Measurements from ENCODE around the gene NLRC5.

NLRC5 gene

DNA sequence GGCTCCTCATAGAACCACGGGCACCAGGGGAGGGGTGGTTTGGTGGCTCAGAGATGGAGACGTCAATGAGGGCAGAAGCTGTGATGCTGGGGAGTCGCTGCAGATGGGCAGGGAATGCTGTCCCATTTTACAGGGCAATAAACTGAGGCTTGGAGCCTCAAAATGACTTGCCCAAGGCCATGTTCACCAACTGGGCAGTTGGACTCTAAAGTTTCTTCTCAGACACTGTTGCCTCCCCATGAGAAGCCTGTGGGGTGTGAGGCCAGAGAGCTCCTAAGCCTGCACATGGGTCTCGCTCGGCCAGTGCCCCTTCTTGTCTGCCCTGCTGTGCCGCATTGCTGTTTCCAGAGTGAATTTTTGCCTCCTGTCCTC is 141.6 kb downstream of the NLRC5 start:
- Histone ChIP-seq H3K9me3 (ENCODE audit: control insufficient read depth, insufficient read depth, low read depth, low read length) (no peaks in the 10 kb centered on the region), H3K4me1 (ENCODE audit: control insufficient read depth, insufficient read depth, low read length) (no peaks in the 10 kb centered on the region), H3K4me3 (ENCODE audit: low read depth, low read length) (no peak overlapping the region), H3K27ac (ENCODE audit: extremely low read depth, low read depth, low read length) (no peak overlapping the region), H3K36me3 (ENCODE audit: control insufficient read depth in 2 of 2, insufficient read depth in 1 of 2, low read length in 2 of 2) (no peaks in the 10 kb centered on the region)
- CTCF ChIA-PET: no interaction called here
- POLR2A ChIA-PET: no interaction called here
- no peak for TF ChIP-seq ZNF24 (tag by site-specific recombination; IDR thresholded peaks at IDR 0.05)
- TF ChIP-seq ZNF623 (tag by site-specific recombination; IDR thresholded peaks at IDR 0.05): 0 out of 2 replicates have a peak, but pooled peaks have one; percentile 19

DNA sequence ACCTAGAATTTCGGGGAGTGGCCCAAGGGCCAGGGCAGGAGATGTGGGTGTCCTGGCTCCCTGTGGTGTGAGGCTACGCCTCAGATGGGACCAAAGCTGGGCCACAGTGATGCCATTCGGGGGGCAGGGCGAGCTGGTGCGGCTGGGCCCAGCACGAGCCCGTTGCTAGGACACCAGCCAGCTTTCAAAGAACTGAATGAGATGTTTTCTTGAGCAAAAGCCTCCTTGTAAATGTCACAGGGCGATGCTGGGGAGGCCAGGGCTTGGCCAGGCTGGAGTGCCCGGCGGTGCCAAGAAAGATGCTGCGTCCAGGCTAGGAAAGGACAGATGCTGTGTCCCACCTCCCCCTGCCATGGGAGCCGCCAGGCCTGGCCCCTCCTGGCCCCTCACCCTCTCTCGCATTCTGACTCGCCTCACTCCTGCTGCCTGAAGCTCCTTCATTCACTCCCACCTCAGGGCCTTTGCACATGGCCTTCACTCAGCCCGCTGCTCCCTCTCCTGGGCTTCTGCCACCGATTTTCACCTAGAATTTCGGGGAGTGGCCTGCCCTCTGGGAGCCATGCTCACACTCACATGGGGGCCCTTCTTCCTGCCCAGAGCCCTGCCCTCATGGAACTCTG is 142.1 kb downstream of the NLRC5 start:
- ChIA-PET POLR2A (no interaction called here), CTCF (no interaction called here)
- Histone ChIP-seq H3K36me3 (ENCODE audit: control insufficient read depth in 2 of 2, insufficient read depth in 1 of 2, low read length in 2 of 2) (no peaks in the 10 kb centered on the region), H3K4me3 (ENCODE audit: low read depth, low read length) (no peak overlapping the region), H3K27ac (ENCODE audit: extremely low read depth, low read depth, low read length) (no peak overlapping the region), H3K9me3 (ENCODE audit: control insufficient read depth, insufficient read depth, low read depth, low read length) (no peaks in the 10 kb centered on the region), H3K4me1 (ENCODE audit: control insufficient read depth, insufficient read depth, low read length) (no peaks in the 10 kb centered on the region)
- TF ChIP-seq ZNF747 (tag by site-specific recombination; IDR thresholded peaks at IDR 0.05): no peak
- TF ChIP-seq ZNF623 (tag by site-specific recombination; IDR thresholded peaks at IDR 0.05): peak; percentile 94
- TF ChIP-seq, protein P1, sequence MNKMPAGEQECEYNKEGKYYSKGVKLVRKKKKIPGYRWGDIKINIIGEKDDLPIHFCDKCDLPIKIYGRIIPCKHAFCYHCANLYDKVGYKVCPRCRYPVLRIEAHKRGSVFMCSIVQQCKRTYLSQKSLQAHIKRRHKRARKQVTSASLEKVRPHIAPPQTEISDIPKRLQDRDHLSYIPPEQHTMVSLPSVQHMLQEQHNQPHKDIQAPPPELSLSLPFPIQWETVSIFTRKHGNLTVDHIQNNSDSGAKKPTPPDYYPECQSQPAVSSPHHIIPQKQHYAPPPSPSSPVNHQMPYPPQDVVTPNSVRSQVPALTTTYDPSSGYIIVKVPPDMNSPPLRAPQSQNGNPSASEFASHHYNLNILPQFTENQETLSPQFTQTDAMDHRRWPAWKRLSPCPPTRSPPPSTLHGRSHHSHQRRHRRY (tag by site-specific recombination; IDR thresholded peaks at IDR 0.05): no peak

DNA sequence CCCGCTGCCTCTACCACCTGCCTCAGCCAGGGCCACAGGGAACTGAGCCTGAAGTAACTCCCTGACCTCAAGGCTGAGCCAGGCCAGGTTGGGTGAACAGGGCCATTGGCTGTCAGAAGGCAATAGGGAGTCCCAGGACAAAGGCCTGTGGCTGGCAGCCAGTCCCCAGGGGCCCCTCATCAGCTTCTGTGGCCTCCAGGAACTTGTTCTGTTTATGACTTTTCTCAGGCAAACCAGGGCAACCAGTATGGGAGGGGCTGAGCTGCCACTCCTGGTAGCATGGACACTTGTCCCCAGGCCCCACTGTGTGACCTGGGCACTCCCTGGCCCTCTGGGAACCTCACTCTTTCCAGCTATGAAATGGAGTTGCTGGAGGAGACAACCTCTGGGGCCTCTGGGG is 143.1 kb downstream of the NLRC5 start:
- H3K4me1 ChIP-seq (ENCODE audit: control insufficient read depth, insufficient read depth, low read length): no peaks in the 10 kb centered on the region
- no peak overlapping the region for H3K4me3 ChIP-seq (ENCODE audit: low read depth, low read length)
- no peaks in the 10 kb centered on the region for H3K36me3 ChIP-seq (ENCODE audit: control insufficient read depth in 2 of 2, insufficient read depth in 1 of 2, low read length in 2 of 2)
- no peak overlapping the region for H3K27ac ChIP-seq (ENCODE audit: extremely low read depth, low read depth, low read length)
- ChIA-PET CTCF (interaction anchor here (0.6 kb wide), 2 partner anchors 13 to 290 kb away, joined by 4 to 7 read pairs; no protein-coding TSS in a partner anchor), POLR2A (no interaction called here)
- no peaks in the 10 kb centered on the region for H3K9me3 ChIP-seq (ENCODE audit: control insufficient read depth, insufficient read depth, low read depth, low read length)
- TF ChIP-seq ZNF558 (tag by site-specific recombination; IDR thresholded peaks at IDR 0.05): no peak
- TF ChIP-seq ZNF510 (tag by site-specific recombination; IDR thresholded peaks at IDR 0.05; ENCODE audit: insufficient replicate concordance): no peak
- no peak for TF ChIP-seq ZNF404 (tag by site-specific recombination; IDR thresholded peaks at IDR 0.05)
- 0 out of 2 replicates have a peak, but pooled peaks have one; percentile 14 for TF ChIP-seq OSR2 (tag by site-specific recombination; IDR thresholded peaks at IDR 0.05)

DNA sequence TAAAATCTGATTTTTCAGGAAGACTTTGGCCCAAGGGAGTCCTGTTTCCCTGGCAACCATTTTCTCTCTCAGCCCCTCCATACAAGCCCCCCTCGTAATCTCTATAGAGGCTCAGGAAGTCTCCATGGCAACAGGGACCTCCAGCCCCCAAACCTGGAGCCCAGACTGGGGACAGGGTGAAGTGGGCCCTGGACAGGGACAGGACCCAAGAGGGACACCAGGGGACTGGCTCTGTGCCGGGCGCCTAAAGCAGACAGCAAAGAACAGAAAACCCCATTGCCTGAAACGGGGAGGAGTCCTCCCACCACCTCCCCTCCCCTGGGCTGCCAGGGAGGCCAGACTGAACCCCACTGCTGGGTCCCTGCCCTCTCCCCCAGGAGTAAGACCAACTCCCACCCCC is 143.7 kb downstream of the NLRC5 start:
- Histone ChIP-seq H3K27ac (ENCODE audit: extremely low read depth, low read depth, low read length) (no peak overlapping the region), H3K4me3 (ENCODE audit: low read depth, low read length) (no peak overlapping the region), H3K4me1 (ENCODE audit: control insufficient read depth, insufficient read depth, low read length) (no peaks in the 10 kb centered on the region), H3K36me3 (ENCODE audit: control insufficient read depth in 2 of 2, insufficient read depth in 1 of 2, low read length in 2 of 2) (no peaks in the 10 kb centered on the region), H3K9me3 (ENCODE audit: control insufficient read depth, insufficient read depth, low read depth, low read length) (no peaks in the 10 kb centered on the region)
- TF ChIP-seq ZNF677 (tag by site-specific recombination; IDR thresholded peaks at IDR 0.05) (no peak), REPIN1 (tag by site-specific recombination; IDR thresholded peaks at IDR 0.05; ENCODE audit: low read depth) (no peak), ZNF292 (tag by site-specific recombination; IDR thresholded peaks at IDR 0.05; ENCODE audit: borderline replicate concordance, low read depth) (no peak), ZNF621 (tag by site-specific recombination; IDR thresholded peaks at IDR 0.05) (no peak), ZNF596 (tag by site-specific recombination; IDR thresholded peaks at IDR 0.05) (no peak), ZNF19 (tag by site-specific recombination; IDR thresholded peaks at IDR 0.05; ENCODE audit: low read depth) (no peak), HOXD13 (CRISPR knock-in tag; IDR thresholded peaks at IDR 0.05; ENCODE audit: borderline replicate concordance) (no peak), ZNF571 (tag by site-specific recombination; IDR thresholded peaks at IDR 0.05) (no peak)
- TF ChIP-seq, protein P2, sequence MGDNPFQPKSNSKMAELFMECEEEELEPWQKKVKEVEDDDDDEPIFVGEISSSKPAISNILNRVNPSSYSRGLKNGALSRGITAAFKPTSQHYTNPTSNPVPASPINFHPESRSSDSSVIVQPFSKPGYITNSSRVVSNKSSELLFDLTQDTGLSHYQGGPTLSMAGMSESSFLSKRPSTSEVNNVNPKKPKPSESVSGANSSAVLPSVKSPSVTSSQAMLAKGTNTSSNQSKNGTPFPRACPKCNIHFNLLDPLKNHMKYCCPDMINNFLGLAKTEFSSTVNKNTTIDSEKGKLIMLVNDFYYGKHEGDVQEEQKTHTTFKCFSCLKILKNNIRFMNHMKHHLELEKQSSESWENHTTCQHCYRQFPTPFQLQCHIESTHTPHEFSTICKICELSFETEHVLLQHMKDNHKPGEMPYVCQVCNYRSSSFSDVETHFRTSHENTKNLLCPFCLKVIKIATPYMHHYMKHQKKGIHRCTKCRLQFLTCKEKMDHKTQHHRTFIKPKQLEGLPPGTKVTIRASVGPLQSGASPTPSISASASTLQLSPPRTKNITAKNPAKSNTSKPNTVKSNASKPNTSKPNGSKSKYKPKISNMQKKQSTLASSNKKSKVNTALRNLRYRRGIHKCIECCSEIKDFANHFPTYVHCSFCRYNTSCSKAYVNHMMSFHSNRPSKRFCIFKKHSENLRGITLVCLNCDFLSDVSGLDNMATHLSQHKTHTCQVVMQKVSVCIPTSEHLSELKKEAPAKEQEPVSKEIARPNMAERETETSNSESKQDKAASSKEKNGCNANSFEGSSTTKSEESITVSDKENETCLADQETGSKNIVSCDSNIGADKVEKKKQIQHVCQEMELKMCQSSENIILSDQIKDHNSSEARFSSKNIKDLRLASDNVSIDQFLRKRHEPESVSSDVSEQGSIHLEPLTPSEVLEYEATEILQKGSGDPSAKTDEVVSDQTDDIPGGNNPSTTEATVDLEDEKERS (tag by site-specific recombination; IDR thresholded peaks at IDR 0.05): no peak
- TF ChIP-seq, protein P3, sequence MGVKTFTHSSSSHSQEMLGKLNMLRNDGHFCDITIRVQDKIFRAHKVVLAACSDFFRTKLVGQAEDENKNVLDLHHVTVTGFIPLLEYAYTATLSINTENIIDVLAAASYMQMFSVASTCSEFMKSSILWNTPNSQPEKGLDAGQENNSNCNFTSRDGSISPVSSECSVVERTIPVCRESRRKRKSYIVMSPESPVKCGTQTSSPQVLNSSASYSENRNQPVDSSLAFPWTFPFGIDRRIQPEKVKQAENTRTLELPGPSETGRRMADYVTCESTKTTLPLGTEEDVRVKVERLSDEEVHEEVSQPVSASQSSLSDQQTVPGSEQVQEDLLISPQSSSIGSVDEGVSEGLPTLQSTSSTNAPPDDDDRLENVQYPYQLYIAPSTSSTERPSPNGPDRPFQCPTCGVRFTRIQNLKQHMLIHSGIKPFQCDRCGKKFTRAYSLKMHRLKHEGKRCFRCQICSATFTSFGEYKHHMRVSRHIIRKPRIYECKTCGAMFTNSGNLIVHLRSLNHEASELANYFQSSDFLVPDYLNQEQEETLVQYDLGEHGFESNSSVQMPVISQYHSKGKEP (tag by site-specific recombination; IDR thresholded peaks at IDR 0.05): no peak
- ChIA-PET POLR2A (no interaction called here), CTCF (no interaction called here)
